Right lobe of liver (tissue), 6 donors: ENCODE data around the gene AJUBA. TPM values are rescaled to one million over a fixed set of nuclear protein-coding genes. Genes with fewer than 3 reads are reported as not detected.

Source experiments
- ATAC-seq, 4 donors: fragments of 200-7000 bp; cut with Tn5 transposase; one replicate each; pipeline ENCODE4 v1.9.1; 2020; ENCODE audit warnings: mild to moderate bottlenecking in 4 of 4, moderate library complexity in 4 of 4
- DNase-seq, 3 donors: peaks; one replicate each; pipeline ENCODE4 v3.0.0-alpha.2; 2020
- H3K27ac ChIP-seq, 3 donors: fragments of 200-600 bp; one replicate each; pipeline ENCODE4 v1.8.0; 2022
- H3K27me3 ChIP-seq, 2 donors: fragments of 200-600 bp; one replicate each; pipeline ENCODE4 v1.8.0; 2022
- H3K36me3 ChIP-seq, 4 donors: fragments of 200-600 bp; sonication (generic) in 1 of 4; one replicate each; pipeline versions ENCODE4 v1.5.1 to v1.8.0; 2017 to 2022; ENCODE audit warnings: control low read depth in 1 of 4
- H3K4me1 ChIP-seq, 4 donors: fragments of 200-600 bp; sonication (generic) in 1 of 4; one replicate each; pipeline versions ENCODE4 v1.5.1 to v1.8.0; 2017 to 2022; ENCODE audit warnings: control low read depth in 1 of 4
- H3K4me3 ChIP-seq, 3 donors: fragments of 200-600 bp; one replicate each; pipeline ENCODE4 v1.8.0; 2022
- H3K9me3 ChIP-seq, 4 donors: fragments of 200-600 bp; sonication (generic) in 1 of 4; one replicate each; pipeline versions ENCODE4 v1.5.1 to v1.8.0; 2017 to 2022; ENCODE audit warnings: control low read depth in 1 of 4
- POLR2A ChIP-seq: fragments of 450-650 bp; IDR thresholded peaks from one replicate; pipeline ENCODE4 v1.6.1; 2017; ENCODE audit warnings: antibody characterized with exemption, mild to moderate bottlenecking
- WGBS: methylation state at CpG from one replicate; pipeline ENCODE4 v1.1.6; 2018; ENCODE audit warnings: low coverage, low lambda C conversion rate; ENCODE audit not compliant: insufficient coverage; ENCODE audit errors: missing lambda C conversion rate; 5-methylcytosine and 5-hydroxymethylcytosine counted together
- intact Hi-C, 2 donors: fragments of 100-400 bp; cut with DNase I; formaldehyde crosslinking; loops; one replicate each; pipeline versions ENCODE4 v1.11.2 to v1.14.1; 2022
- total RNA-seq, 6 experiments: library from RNA; depleted of rRNA in 2 of 6; stranded (reverse); fragments of >200 nt in 2 of 6; fragmentation: NEBNext Ultra II Directional in 3 of 6; extraction: Animal tissue kit (Norgen Biotek cat#: 25700) in 3 of 6; gene quantifications; one replicate each; pipeline versions ENCODE4 v1.1.0 to v1.2.4, GENCODE V29; 2016 to 2023
- TF ChIP-seq, protein P1 (sequence below), 4 donors: fragments of 200-600 bp in 3 of 4; fragments of 450-650 bp in 1 of 4; IDR thresholded peaks; one replicate each; pipeline versions ENCODE4 v1.5.1 to v1.8.0; 2016 to 2022; ENCODE audit warnings: antibody characterized with exemption in 4 of 4, mild to moderate bottlenecking in 2 of 4
- donor health status: DM: no; HTN: yes; CAD: no.
- donor health status: DM: no; HTN: no; CAD: no.
- donor health status: DM: no; HTN: no; CAD: no.
- donor health status: DM: no; HTN: yes; CAD: no.
- donor health status: DM: no; HTN: yes; CAD: no.

Gene AJUBA
- total RNA-seq, 6 experiments from 2014 or later: 7.8 to 64.6 (median 54.2) TPM

DNA sequence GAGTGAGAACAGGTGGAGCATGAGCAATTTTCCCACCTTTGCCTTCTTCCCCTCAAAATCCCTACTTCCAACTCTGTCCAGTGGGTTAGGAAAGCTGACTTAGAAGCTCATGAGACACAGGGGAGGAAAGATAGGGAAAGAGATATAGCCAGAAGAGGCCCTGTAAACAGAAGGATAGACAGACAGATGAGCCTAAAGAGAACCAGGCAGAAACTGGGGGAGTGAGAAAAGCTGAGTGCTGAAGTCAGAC lies 5.0 kb downstream of the AJUBA start:
- no peak for DNase-seq
- no peak for ATAC-seq
- Histone ChIP-seq H3K27ac (peak overlapping the region; percentile 64 to 89 (median 86)), H3K36me3 (peaks cover 0 to 13% (median 3%) of the 10 kb centered on the region in 4 donors), H3K27me3 (no peaks in the 10 kb centered on the region), H3K9me3 (no peaks in the 10 kb centered on the region), H3K4me1 (peaks cover 0 to 63% (median 29%) of the 10 kb centered on the region in 4 donors), H3K4me3 (peak overlapping the region in 1 of 3 donors; percentile 42)
- TF ChIP-seq, protein P1, sequence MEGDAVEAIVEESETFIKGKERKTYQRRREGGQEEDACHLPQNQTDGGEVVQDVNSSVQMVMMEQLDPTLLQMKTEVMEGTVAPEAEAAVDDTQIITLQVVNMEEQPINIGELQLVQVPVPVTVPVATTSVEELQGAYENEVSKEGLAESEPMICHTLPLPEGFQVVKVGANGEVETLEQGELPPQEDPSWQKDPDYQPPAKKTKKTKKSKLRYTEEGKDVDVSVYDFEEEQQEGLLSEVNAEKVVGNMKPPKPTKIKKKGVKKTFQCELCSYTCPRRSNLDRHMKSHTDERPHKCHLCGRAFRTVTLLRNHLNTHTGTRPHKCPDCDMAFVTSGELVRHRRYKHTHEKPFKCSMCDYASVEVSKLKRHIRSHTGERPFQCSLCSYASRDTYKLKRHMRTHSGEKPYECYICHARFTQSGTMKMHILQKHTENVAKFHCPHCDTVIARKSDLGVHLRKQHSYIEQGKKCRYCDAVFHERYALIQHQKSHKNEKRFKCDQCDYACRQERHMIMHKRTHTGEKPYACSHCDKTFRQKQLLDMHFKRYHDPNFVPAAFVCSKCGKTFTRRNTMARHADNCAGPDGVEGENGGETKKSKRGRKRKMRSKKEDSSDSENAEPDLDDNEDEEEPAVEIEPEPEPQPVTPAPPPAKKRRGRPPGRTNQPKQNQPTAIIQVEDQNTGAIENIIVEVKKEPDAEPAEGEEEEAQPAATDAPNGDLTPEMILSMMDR (IDR thresholded peaks at IDR 0.05): no peak
- TF ChIP-seq POLR2A: no peak
- intact Hi-C loops: no loop called here

DNA sequence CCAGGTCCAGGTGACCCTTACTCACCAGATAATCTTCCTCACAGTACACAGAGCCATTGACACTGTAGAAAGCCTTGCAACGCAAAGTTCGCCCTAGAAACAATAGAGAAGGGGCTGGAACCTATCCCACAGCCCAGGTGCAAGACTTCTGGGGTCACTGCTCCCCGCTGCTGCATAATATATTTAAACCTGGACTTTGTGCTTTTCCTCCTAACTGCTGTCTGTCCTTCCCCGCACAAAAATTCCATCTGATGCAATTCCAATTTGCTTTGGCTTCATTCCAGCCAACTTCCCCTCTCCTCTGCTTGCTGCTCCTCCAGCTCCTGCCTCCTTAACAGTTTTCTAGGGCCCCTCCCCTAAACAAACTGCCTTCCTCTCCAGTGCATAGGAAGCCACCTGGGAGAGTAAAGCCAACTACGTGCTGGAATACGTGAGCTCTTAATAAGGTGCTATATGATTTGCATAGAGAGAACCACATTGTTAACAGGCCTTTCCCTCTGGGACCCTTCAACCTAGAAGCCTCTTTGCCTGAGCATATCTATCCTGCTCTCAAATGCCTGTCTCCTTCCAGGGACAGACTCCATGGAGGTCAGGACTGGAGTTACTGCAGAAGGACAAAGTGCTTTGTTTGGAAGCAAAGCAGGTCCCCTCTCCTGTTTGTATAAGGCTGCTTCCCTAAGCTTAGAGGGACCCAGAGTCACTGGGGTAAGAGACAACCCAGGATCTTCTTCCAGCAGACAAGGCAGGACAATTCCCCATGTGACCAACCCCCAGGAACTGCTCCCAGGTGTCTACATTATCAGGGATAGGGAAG lies 5.5 kb downstream of the AJUBA start:
- peaks cover 0 to 19% (median 3%) of the 10 kb centered on the region in 4 donors for H3K36me3 ChIP-seq
- WGBS: 23% methylated on average over 6 of the region's 6 CpGs
- H3K4me3 ChIP-seq: peak overlapping the region; percentile 15 to 42 (median 27)
- ATAC-seq (peak; percentile 36 to 66 (median 50)), DNase-seq (peak in 1 of 3 donors; percentile 68)
- no peaks in the 10 kb centered on the region for H3K9me3 ChIP-seq
- intact Hi-C loops: no loop called here
- TF ChIP-seq POLR2A: peak; percentile 60
- TF ChIP-seq, protein P1 (IDR thresholded peaks at IDR 0.05): no peak
- H3K27ac ChIP-seq: peak overlapping the region; percentile 64 to 89 (median 86)
- H3K27me3 ChIP-seq: no peaks in the 10 kb centered on the region
- peaks cover 0 to 63% (median 29%) of the 10 kb centered on the region in 4 donors for H3K4me1 ChIP-seq

DNA sequence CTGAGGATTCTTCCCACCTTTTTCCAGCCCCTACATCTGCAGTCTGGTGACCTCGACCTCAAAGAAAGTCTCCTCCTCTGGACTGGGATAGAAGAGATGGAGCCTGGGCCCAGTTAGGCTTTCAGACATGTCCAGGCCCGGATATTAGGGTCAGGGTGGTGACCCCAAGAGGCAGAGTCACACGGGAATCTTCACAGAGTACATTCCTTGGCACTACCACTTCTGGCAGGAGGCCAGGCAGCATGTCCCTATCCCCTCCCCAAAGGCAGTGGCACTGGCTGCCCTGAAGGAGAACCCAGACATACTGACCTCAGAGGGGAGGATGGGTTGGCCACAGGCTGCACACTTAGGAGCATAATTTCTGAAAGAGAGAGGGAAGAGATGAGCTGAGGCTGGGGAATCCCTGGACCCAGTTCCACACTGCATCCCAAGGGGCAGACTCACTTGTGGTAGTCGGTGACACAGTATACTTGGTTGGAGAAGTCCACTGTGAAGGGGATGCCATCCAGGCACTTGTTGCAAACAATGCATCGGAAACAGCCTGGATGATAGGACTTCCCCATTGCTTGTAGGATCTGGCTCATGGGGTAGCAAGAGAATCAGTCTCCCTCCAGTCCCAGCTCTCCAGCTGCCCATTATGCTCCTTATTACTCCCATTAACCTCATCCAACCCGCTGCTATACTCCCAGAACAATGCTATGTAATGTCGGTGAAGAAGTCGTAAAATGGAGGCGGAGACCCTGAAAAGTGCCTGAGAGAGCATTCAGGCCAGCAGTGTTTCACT lies 7.6 kb downstream of the AJUBA start:
- Histone ChIP-seq H3K27ac (peak overlapping the region in 1 of 3 donors; percentile 89), H3K9me3 (no peaks in the 10 kb centered on the region), H3K36me3 (peaks cover 0 to 26% (median 3%) of the 10 kb centered on the region in 4 donors), H3K27me3 (no peaks in the 10 kb centered on the region), H3K4me1 (peaks cover 0 to 60% (median 26%) of the 10 kb centered on the region in 4 donors), H3K4me3 (peak overlapping the region in 1 of 3 donors; percentile 42)
- intact Hi-C loops: no loop called here
- WGBS: 28% methylated on average over 7 of the region's 9 CpGs
- DNase-seq: peak in 1 of 3 donors; percentile 56
- TF ChIP-seq, protein P1 (IDR thresholded peaks at IDR 0.05): no peak
- TF ChIP-seq POLR2A: peak; percentile 29
- no peak for ATAC-seq

DNA sequence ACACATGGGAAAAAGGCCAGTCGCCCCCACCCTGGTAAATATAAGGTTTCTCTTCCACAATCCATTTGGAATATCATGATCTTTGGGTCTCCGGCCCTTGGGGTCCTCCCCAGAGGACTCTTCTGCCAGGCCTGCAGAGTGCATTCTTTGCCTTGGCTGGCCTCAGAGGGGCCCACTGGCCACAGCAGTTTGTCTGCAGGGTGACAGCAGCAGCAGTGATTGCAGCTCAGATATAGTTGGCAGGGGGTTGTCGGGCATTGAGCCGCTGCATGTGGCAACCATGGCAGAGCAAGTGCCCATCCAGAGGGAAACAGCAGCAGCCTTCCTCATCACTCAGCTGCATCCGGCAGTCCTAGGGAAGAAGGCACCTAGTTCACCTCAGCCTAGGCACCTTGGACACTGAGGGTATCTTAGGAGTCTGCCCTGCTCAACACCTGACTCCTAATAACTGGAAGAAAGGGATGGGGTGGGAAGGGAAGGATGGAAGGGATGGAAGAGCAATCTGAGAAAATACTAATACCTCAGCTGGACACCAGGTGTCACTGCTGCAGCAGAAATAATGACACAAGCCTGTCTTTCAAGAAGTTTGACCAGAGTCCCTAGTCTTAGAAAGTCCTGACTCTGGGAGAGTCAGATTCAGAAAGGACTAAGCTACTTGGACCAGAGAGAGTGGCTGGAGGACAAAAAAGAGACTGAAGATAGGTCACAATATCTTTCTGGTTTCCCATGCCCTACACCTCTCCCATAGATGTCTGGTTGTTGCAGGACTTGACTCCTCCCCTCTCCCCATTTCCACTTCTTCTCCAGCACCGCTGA lies 8.9 kb downstream of the AJUBA start:
- 60% methylated on average over 5 of the region's 6 CpGs for WGBS
- DNase-seq (no peak), ATAC-seq (peak; percentile 26 to 46 (median 38))
- intact Hi-C loops: no loop called here
- TF ChIP-seq POLR2A: no peak
- TF ChIP-seq, protein P1 (IDR thresholded peaks at IDR 0.05): peak; percentile 56 to 74 (median 66)
- no peak overlapping the region for H3K27ac ChIP-seq
- H3K36me3 ChIP-seq: peaks cover 0 to 26% (median 3%) of the 10 kb centered on the region in 4 donors
- H3K4me3 ChIP-seq: peak overlapping the region in 1 of 3 donors; percentile 2
- H3K9me3 ChIP-seq: no peaks in the 10 kb centered on the region
- H3K4me1 ChIP-seq: peaks cover 0 to 47% (median 19%) of the 10 kb centered on the region in 4 donors
- no peaks in the 10 kb centered on the region for H3K27me3 ChIP-seq
